ENCODE data around the gene TTYH2.
"Not testable (repeated sequence)": the region's sequence is repeated elsewhere in the genome, so short reads cannot be mapped to it uniquely, and the experiment has no call there.

Gene TTYH2

GRCh38 chr17:74252211-74252610 lies 38.8 kb downstream of the TTYH2 start:
- TF ChIP-seq CTCF (IDR thresholded peaks at IDR 0.05; ENCODE audit: extremely low read depth, missing control alignments) = no peak
- no peak for DNase-seq (ENCODE audit: low spot score)

- TF ChIP-seq CTCF (IDR thresholded peaks at IDR 0.05; ENCODE audit: extremely low read depth, missing control alignments) = no peak
- no peak for DNase-seq (ENCODE audit: low spot score)
These were observed 39.7 kb downstream of the TTYH2 start for GRCh38 chr17:74253036-74253435.

GRCh38 chr17:74257311-74257710 lies 43.9 kb downstream of the TTYH2 start:
- TF ChIP-seq CTCF (IDR thresholded peaks at IDR 0.05; ENCODE audit: extremely low read depth, missing control alignments) = no peak
- no peak for DNase-seq (ENCODE audit: low spot score)

GRCh38 chr17:74259667-74260524 lies 46.5 kb downstream of the TTYH2 start:
- TF ChIP-seq CTCF (IDR thresholded peaks at IDR 0.05; ENCODE audit: extremely low read depth, missing control alignments) = no peak
- DNase-seq (ENCODE audit: low spot score) = no peak

GRCh38 chr17:74260525-74260850 lies 47.1 kb downstream of the TTYH2 start:
- no peak for DNase-seq (ENCODE audit: low spot score)
- TF ChIP-seq CTCF (IDR thresholded peaks at IDR 0.05; ENCODE audit: extremely low read depth, missing control alignments) = no peak

GRCh38 chr17:74262601-74263000 lies 49.2 kb downstream of the TTYH2 start:
- no peak for TF ChIP-seq CTCF (IDR thresholded peaks at IDR 0.05; ENCODE audit: extremely low read depth, missing control alignments)
- no peak for DNase-seq (ENCODE audit: low spot score)

- not testable (repeated sequence) for DNase-seq (ENCODE audit: low spot score)
These were observed 53.7 kb downstream of the TTYH2 start for GRCh38 chr17:74267054-74267453.

GRCh38 chr17:74267579-74267978 lies 54.2 kb downstream of the TTYH2 start:
- TF ChIP-seq CTCF (IDR thresholded peaks at IDR 0.05; ENCODE audit: extremely low read depth, missing control alignments) = no peak

More at GRCh38 chr17:74267579-74267978, 54.2 kb downstream of the TTYH2 start:
- no peak for DNase-seq (ENCODE audit: low spot score)
